K562 treated with DMSO at 1 percent for 12 hours (cell line): Measurements from ENCODE around the gene OMP. TPM values are rescaled to one million over a fixed set of nuclear protein-coding genes. Genes with fewer than 3 reads are reported as not detected.

Experiments
- total RNA-seq: library from RNA; unstranded; fragments of 300-600 nt; gene quantifications from 2 replicates; pipeline ENCODE4 v1.2.3, GENCODE V29; 2022; ENCODE audit not compliant: insufficient read depth

The OMP gene, protein sequence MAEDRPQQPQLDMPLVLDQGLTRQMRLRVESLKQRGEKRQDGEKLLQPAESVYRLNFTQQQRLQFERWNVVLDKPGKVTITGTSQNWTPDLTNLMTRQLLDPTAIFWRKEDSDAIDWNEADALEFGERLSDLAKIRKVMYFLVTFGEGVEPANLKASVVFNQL
- not detected in 2 replicates for total RNA-seq

GRCh38 chr11:77102246-77103210, at the start of gene OMP:
OMP (plus strand) TSS chr11:77102840; CDS start chr11:77102840, 0 bp downstream.

GRCh38 chr11:77066229-77067042, 36.2 kb upstream of the OMP start, which contains the start of gene CAPN5:
CAPN5 (plus strand) TSS chr11:77066971; CDS start chr11:77084887, 17,916 bp downstream.

GRCh38 chr11:77127920-77128691, 25.5 kb downstream of the OMP start, which contains the start of gene MYO7A:
MYO7A (plus strand) TSS chr11:77128246; CDS start chr11:77130635, 2,389 bp downstream.

Other genes starting within 250 kb of the OMP start
- 3.4 and 10.0 TPM in 2 replicates for gene ACER3, start 241.9 kb upstream of the OMP start, total RNA-seq
- gene B3GNT6, start 68.4 kb upstream of the OMP start, total RNA-seq, result 0.41 TPM in 1 of 2 replicates, not detected in the other
- gene CAPN5, start 35.9 kb upstream of the OMP start, total RNA-seq, result 0.40 and 1.3 TPM in 2 replicates
- gene MYO7A, start 25.4 kb downstream of the OMP start, total RNA-seq, result 0.17 and 0.38 TPM in 2 replicates
- gene GDPD4, start 198.8 kb downstream of the OMP start, total RNA-seq, result not detected in 2 replicates